Measurements from ENCODE around the gene SNAPC3.
"Not testable (repeated sequence)": the region's sequence is repeated elsewhere in the genome, so short reads cannot be mapped to it uniquely, and the experiment has no call there.

Gene SNAPC3

GRCh38 chr9:15420796-15421195 lies 1.9 kb upstream of the SNAPC3 start:
- Histone ChIP-seq H3K36me3 (peaks cover 21% of the 10 kb centered on the region), H3K4me3 (ENCODE audit: low read depth, low read length) (no peak overlapping the region), H3K9me3 (ENCODE audit: severe bottlenecking) (no peaks in the 10 kb centered on the region), H3K27ac (no peak overlapping the region), H3K27me3 (ENCODE audit: insufficient read depth, low read depth, severe bottlenecking) (no peaks in the 10 kb centered on the region)
- DNase-seq = no peak
- TF ChIP-seq, protein P1, sequence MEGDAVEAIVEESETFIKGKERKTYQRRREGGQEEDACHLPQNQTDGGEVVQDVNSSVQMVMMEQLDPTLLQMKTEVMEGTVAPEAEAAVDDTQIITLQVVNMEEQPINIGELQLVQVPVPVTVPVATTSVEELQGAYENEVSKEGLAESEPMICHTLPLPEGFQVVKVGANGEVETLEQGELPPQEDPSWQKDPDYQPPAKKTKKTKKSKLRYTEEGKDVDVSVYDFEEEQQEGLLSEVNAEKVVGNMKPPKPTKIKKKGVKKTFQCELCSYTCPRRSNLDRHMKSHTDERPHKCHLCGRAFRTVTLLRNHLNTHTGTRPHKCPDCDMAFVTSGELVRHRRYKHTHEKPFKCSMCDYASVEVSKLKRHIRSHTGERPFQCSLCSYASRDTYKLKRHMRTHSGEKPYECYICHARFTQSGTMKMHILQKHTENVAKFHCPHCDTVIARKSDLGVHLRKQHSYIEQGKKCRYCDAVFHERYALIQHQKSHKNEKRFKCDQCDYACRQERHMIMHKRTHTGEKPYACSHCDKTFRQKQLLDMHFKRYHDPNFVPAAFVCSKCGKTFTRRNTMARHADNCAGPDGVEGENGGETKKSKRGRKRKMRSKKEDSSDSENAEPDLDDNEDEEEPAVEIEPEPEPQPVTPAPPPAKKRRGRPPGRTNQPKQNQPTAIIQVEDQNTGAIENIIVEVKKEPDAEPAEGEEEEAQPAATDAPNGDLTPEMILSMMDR (IDR thresholded peaks at IDR 0.05; ENCODE audit: low read depth, low read length) = no peak

DNA sequence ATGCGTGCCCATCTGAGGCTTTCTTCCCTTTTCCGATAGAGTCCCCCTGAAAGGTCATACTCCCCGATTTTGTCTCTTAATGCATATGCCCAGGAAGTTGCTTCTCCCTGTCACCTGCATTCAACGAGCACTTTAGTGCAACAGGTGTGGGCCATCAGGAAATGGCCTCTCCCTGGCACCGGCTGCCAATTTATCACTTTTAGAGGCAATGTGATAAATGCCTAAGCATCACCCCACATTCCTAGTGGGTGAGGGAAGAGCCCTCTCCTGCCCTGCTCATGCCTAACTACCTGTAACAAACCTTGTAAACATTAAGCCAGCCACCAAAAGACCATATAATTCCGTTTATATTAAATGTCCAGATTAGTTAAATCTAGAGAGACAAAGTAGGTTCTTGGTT lies 1.1 kb upstream of the SNAPC3 start:
- H3K36me3 ChIP-seq = peaks cover 28% of the 10 kb centered on the region
- H3K9me3 ChIP-seq (ENCODE audit: severe bottlenecking) = no peaks in the 10 kb centered on the region
- TF ChIP-seq, protein P1 (IDR thresholded peaks at IDR 0.05; ENCODE audit: low read depth, low read length) = no peak
- no peak for DNase-seq
- H3K4me3 ChIP-seq (ENCODE audit: low read depth, low read length) = no peak overlapping the region; the same call in 1 of the 2 replicates
- H3K27me3 ChIP-seq (ENCODE audit: insufficient read depth, low read depth, severe bottlenecking) = no peaks in the 10 kb centered on the region
- H3K27ac ChIP-seq = no peak overlapping the region

GRCh38 chr9:15421990-15422371 lies 695 bp upstream of the SNAPC3 start:
- DNase-seq = no peak

DNA sequence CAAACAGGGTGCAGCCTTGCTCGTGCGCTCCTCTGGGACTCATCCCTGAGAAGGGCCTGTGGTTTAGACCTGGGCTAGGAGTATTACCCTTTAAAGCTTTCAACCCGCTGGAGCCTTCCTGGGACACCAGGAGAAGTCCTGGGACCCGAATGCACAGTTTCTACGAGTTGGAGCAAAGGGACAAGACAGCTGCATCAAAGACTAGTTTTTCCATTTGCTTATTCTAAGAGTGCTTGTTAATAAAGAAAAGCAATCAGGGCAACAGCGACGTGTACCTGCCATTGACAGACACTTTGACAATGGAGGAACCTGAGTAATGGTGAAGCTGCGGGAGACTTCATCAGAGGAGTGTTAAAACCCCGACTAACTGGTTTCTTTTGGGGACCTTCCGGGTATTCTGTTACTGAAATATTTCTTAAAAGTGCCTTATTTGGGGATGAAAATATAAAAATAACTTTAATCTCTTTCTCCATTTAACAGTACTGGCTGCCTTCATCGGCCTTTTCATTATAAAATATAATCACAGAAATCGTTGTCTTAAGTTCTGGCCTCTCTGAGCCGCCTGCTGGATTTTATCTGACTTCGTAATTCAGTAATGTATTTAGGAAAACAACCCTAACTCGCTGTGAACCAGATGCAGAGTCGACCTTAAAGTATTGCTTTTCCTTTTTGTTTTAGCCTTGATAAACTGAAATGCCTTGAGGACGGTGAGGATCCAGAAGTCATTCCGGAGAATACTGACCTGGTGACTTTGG lies 732 bp downstream of the SNAPC3 start:
- peak overlapping the region; percentile 91 for H3K27ac ChIP-seq
- TF ChIP-seq, protein P1 (IDR thresholded peaks at IDR 0.05; ENCODE audit: low read depth, low read length) = no peak
- H3K36me3 ChIP-seq = peaks cover 40% of the 10 kb centered on the region
- no peaks in the 10 kb centered on the region for H3K9me3 ChIP-seq (ENCODE audit: severe bottlenecking)
- DNase-seq = no peak
- no peaks in the 10 kb centered on the region for H3K27me3 ChIP-seq (ENCODE audit: insufficient read depth, low read depth, severe bottlenecking)
- peak overlapping the region; percentile 99 for H3K4me3 ChIP-seq (ENCODE audit: low read depth, low read length)

More at GRCh38 chr9:15421990-15422371, 695 bp upstream of the SNAPC3 start:
- Histone ChIP-seq H3K36me3 (peaks cover 32% of the 10 kb centered on the region), H3K9me3 (ENCODE audit: severe bottlenecking) (no peaks in the 10 kb centered on the region), H3K27me3 (ENCODE audit: insufficient read depth, low read depth, severe bottlenecking) (no peaks in the 10 kb centered on the region), H3K27ac (peak overlapping the region; percentile 91), H3K4me3 (ENCODE audit: low read depth, low read length) (peak overlapping the region; percentile 99)
- TF ChIP-seq, protein P1 (IDR thresholded peaks at IDR 0.05; ENCODE audit: low read depth, low read length) = no peak

DNA sequence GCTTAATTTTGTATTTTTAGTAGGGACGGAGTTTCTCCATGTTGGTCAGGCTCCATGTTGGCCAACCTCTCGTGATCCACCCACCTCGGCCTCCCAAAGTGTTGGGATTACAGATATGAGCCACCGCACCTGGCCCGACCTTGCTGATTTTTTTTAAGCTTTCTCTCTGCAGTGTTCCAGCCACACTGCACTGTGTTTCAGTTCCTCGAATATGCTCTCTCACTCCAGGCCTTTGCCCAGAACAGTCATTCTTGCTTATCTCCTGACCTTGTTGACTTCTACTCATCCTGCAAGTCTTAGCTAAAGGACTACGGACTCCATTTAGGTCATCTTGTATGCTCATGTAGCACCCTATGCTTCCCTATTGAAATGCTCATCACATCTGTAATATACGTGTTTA lies 3.3 kb downstream of the SNAPC3 start:
- no peak overlapping the region for H3K4me3 ChIP-seq (ENCODE audit: low read depth, low read length)
- H3K36me3 ChIP-seq = peaks cover 48% of the 10 kb centered on the region
- TF ChIP-seq, protein P1 (IDR thresholded peaks at IDR 0.05; ENCODE audit: low read depth, low read length) = no peak
- H3K9me3 ChIP-seq (ENCODE audit: severe bottlenecking) = no peaks in the 10 kb centered on the region
- DNase-seq = no peak
- H3K27ac ChIP-seq = no peak overlapping the region
- H3K27me3 ChIP-seq (ENCODE audit: insufficient read depth, low read depth, severe bottlenecking) = no peaks in the 10 kb centered on the region

DNA sequence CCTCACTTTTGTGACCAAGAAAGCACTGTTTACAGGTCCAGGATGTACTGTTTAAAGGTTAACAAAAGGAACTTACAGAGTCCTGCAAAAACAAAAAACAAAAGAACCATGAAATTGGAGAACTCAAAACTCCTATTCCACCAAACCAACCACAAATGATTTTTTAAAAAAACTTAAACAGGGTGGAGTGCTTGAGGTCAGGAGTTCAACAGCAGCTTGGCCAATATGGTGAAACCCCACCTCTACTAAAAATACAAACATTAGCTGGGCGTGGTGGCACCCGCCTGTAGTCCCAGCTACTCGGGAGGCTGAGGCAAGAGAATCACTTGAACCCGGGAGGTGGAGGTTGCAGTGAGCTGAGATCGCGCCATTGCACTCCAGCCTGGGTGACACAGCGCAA lies 5.0 kb downstream of the SNAPC3 start:
- DNase-seq; H3K27ac ChIP-seq; H3K27me3 ChIP-seq (ENCODE audit: insufficient read depth, low read depth, severe bottlenecking); H3K4me3 ChIP-seq (ENCODE audit: low read depth, low read length); H3K9me3 ChIP-seq (ENCODE audit: severe bottlenecking): not testable (repeated sequence)
- H3K36me3 ChIP-seq = peaks cover 60% of the 10 kb centered on the region
